GM23248 (cell line): ENCODE data around the gene MGAT5. TPM values are rescaled to one million over a fixed set of nuclear protein-coding genes. Genes with fewer than 3 reads are reported as not detected.
A peak's percentile ranks its signal among the peaks of the same experiment; 100 is the strongest.

Experiments used
- DNase-seq: peaks from one replicate; pipeline ENCODE4 v3.0.0-alpha.2; 2015
- H2AFZ ChIP-seq: fragments of 200-600 bp; sonication (generic); 2 replicates; pipeline ENCODE4 v1.6.1; 2016; ENCODE audit warnings: antibody characterized with exemption
- H3F3A ChIP-seq: fragments of 200-600 bp; sonication (generic); 2 replicates; pipeline ENCODE4 v1.6.1; 2016; ENCODE audit warnings: mild to moderate bottlenecking, antibody characterized with exemption, mixed run types; ENCODE audit not compliant: insufficient read depth
- H3K27ac ChIP-seq: fragments of 200-600 bp; sonication (generic); 2 replicates; pipeline ENCODE4 v1.5.1; 2016; ENCODE audit warnings: mild to moderate bottlenecking
- H3K27me3 ChIP-seq: fragments of 200-600 bp; sonication (generic); replicated peaks from 2 replicates; pipeline ENCODE4 v1.6.1; 2016; ENCODE audit warnings: mild to moderate bottlenecking; ENCODE audit not compliant: insufficient read depth
- H3K36me3 ChIP-seq: fragments of 200-600 bp; sonication (generic); 2 replicates; pipeline ENCODE4 v1.6.1; 2016; ENCODE audit warnings: low read depth, mild to moderate bottlenecking
- H3K4me1 ChIP-seq: fragments of 200-600 bp; sonication (generic); 2 replicates; pipeline ENCODE4 v1.6.1; 2016; ENCODE audit warnings: mild to moderate bottlenecking; ENCODE audit not compliant: insufficient read depth
- H3K4me2 ChIP-seq: fragments of 200-600 bp; sonication (generic); one replicate; pipeline ENCODE4 v1.6.1; 2016; ENCODE audit warnings: mild to moderate bottlenecking; ENCODE audit not compliant: unreplicated experiment
- H3K4me3 ChIP-seq: fragments of 200-600 bp; sonication (generic); 2 replicates; pipeline ENCODE4 v1.5.1; 2016; ENCODE audit warnings: mild to moderate bottlenecking
- H3K79me2 ChIP-seq: fragments of 200-600 bp; sonication (generic); 2 replicates; pipeline ENCODE4 v1.6.1; 2016; ENCODE audit warnings: mild to moderate bottlenecking; ENCODE audit not compliant: insufficient read depth
- H3K9ac ChIP-seq: fragments of 200-600 bp; sonication (generic); 2 replicates; pipeline ENCODE4 v1.6.1; 2016; ENCODE audit warnings: mild to moderate bottlenecking
- H3K9me2 ChIP-seq: fragments of 200-600 bp; sonication (generic); 2 replicates; pipeline ENCODE4 v1.6.1; 2016; ENCODE audit warnings: mixed run types, mild to moderate bottlenecking, moderate library complexity; ENCODE audit not compliant: insufficient read depth
- H3K9me3 ChIP-seq: fragments of 200-600 bp; sonication (generic); one replicate; pipeline ENCODE4 v1.6.1; 2017; ENCODE audit warnings: low read depth
- H4K20me1 ChIP-seq: fragments of 200-600 bp; sonication (generic); 2 replicates; pipeline ENCODE4 v1.6.0; 2016; ENCODE audit not compliant: insufficient read depth
- EZH2 ChIP-seq: fragments of 200-600 bp; sonication (generic); IDR thresholded peaks from 2 replicates; pipeline ENCODE4 v1.6.1; 2018; ENCODE audit warnings: antibody characterized with exemption, mild to moderate bottlenecking; ENCODE audit not compliant: insufficient read depth, poor library complexity, severe bottlenecking
- EZH2phosphoT487 ChIP-seq: fragments of 200-600 bp; sonication (generic); IDR thresholded peaks from 2 replicates; pipeline ENCODE4 v1.6.1; 2018; ENCODE audit warnings: antibody characterized with exemption, moderate library complexity, mild to moderate bottlenecking, low read depth; ENCODE audit not compliant: insufficient read depth
- WGBS, 2 experiments: methylation state at CpG; one replicate each; pipeline ENCODE4 v1.1.6; 2015 to 2017; ENCODE audit warnings: low lambda C conversion rate in 2 of 2, low coverage in 1 of 2; ENCODE audit errors: missing lambda C conversion rate in 2 of 2; 5-methylcytosine and 5-hydroxymethylcytosine counted together
- in situ Hi-C: fragments of 300-500 bp; cut with MboI; formaldehyde crosslinking; loops from 2 replicates; pipeline ENCODE4 v1.15.0; 2020
- polyA plus RNA-seq: library from polyadenylated mRNA; unstranded; fragments of >200 nt; fragmentation: Nextera tagmentation; extraction: Ambion mirVana; gene quantifications from 2 replicates; pipeline ENCODE4 v1.2.1, GENCODE V29; 2016
- total RNA-seq: library from RNA; depleted of rRNA; stranded (reverse); fragments of >200 nt; shearing (Covaris generic); gene quantifications from 2 replicates; pipeline ENCODE4 v1.2.3, GENCODE V29; 2014

The MGAT5 gene
- total and polyA plus RNA-seq, 2 experiments from 2014 or later = 1.8 to 15.9 TPM

- no peaks in the 10 kb centered on the region for H4K20me1 ChIP-seq
- H3K4me3 ChIP-seq = no peak overlapping the region
- no peaks in the 10 kb centered on the region for H3K79me2 ChIP-seq
- 79 to 80% methylated on average over 6 of the region's 6 CpGs for WGBS, 2 experiments
- DNase-seq = peak; percentile 22
- H3K9me3 ChIP-seq = no peaks in the 10 kb centered on the region
- no peak overlapping the region for H3K27ac ChIP-seq
- no peak overlapping the region for H3K9ac ChIP-seq
- H3K9me2 ChIP-seq = no peaks in the 10 kb centered on the region
- no peak for TF ChIP-seq EZH2
- no peak for TF ChIP-seq EZH2phosphoT487
- H3K36me3 ChIP-seq = no peaks in the 10 kb centered on the region
- no peaks in the 10 kb centered on the region for H3K27me3 ChIP-seq
- no peaks in the 10 kb centered on the region for H3F3A ChIP-seq
- in situ Hi-C loops = no loop called here
- 0 out of 2 replicates have a peak, but pooled peaks cover 3% of the 10 kb centered on the region for H3K4me1 ChIP-seq
- H2AFZ ChIP-seq = no peak overlapping the region
- H3K4me2 ChIP-seq = no peak overlapping the region
Measured at GRCh38 chr2:134276381-134277172, 22.7 kb downstream of the MGAT5 start.

GRCh38 chr2:134277223-134277622 lies 23.4 kb downstream of the MGAT5 start:
- TF ChIP-seq EZH2phosphoT487 (no peak), EZH2 (no peak)
- no peaks in the 10 kb centered on the region for H4K20me1 ChIP-seq
- no peaks in the 10 kb centered on the region for H3F3A ChIP-seq
- H3K4me2 ChIP-seq = no peak overlapping the region
- no peak overlapping the region for H3K4me3 ChIP-seq
- no peaks in the 10 kb centered on the region for H3K9me3 ChIP-seq
- H3K27ac ChIP-seq = no peak overlapping the region
- H3K79me2 ChIP-seq = no peaks in the 10 kb centered on the region
- H3K27me3 ChIP-seq = no peaks in the 10 kb centered on the region
- no peaks in the 10 kb centered on the region for H3K36me3 ChIP-seq
- in situ Hi-C loops = no loop called here
- no peak overlapping the region for H2AFZ ChIP-seq
- no peaks in the 10 kb centered on the region for H3K9me2 ChIP-seq
- DNase-seq = no peak
- WGBS, 2 experiments = 82 to 84% methylated on average over 4 of the region's 4 CpGs
- H3K4me1 ChIP-seq = 0 out of 2 replicates have a peak, but pooled peaks cover 3% of the 10 kb centered on the region
- no peak overlapping the region for H3K9ac ChIP-seq

DNA sequence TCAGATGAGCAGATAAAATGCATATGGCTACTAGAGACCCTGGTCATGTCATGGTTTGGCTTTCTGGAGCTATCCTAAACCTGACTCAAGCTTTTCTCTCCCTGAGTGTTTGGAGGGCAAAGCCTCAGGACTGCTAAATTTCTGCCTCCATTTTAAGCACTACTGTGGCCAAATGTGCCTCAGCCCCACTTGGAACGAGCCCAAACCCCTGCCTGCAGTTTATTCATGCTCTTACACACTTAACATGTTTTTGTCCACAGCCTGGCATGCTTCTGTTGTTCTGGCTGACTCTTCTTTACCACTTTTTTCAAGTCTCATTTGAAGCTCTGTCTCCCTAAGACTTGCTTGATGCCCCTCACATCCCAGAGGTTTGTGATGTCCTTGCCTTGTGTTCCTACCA lies 24.7 kb downstream of the MGAT5 start:
- no peak for DNase-seq
- Histone ChIP-seq H3K9me2 (no peaks in the 10 kb centered on the region), H3K9me3 (no peaks in the 10 kb centered on the region), H3K4me2 (no peak overlapping the region), H3K9ac (no peak overlapping the region), H3K4me1 (0 out of 2 replicates have a peak, but pooled peaks cover 3% of the 10 kb centered on the region), H3K4me3 (no peak overlapping the region), H3K27ac (no peak overlapping the region), H2AFZ (no peak overlapping the region), H3K36me3 (no peaks in the 10 kb centered on the region), H3F3A (no peaks in the 10 kb centered on the region), H3K79me2 (no peaks in the 10 kb centered on the region), H3K27me3 (no peaks in the 10 kb centered on the region), H4K20me1 (no peaks in the 10 kb centered on the region)
- WGBS, 2 experiments = 6 to 21% methylated on average over 1 of the region's 1 CpG
- TF ChIP-seq EZH2phosphoT487 (no peak), EZH2 (no peak)
- in situ Hi-C loops = no loop called here

GRCh38 chr2:134279417-134279816 lies 25.5 kb downstream of the MGAT5 start:
- H3K4me2 ChIP-seq = no peak overlapping the region
- 92 to 94% methylated on average over 3 of the region's 3 CpGs for WGBS, 2 experiments
- TF ChIP-seq EZH2 = no peak

More at GRCh38 chr2:134279417-134279816, 25.5 kb downstream of the MGAT5 start:
- H3K9me3 ChIP-seq = no peaks in the 10 kb centered on the region
- DNase-seq = no peak
- H3K9ac ChIP-seq = no peak overlapping the region
- H3F3A ChIP-seq = no peaks in the 10 kb centered on the region
- no peaks in the 10 kb centered on the region for H3K9me2 ChIP-seq
- no peak overlapping the region for H3K4me3 ChIP-seq
- no peaks in the 10 kb centered on the region for H3K27me3 ChIP-seq
- no peaks in the 10 kb centered on the region for H4K20me1 ChIP-seq
- H3K79me2 ChIP-seq = no peaks in the 10 kb centered on the region
- in situ Hi-C loops = no loop called here
- no peak overlapping the region for H2AFZ ChIP-seq
- H3K36me3 ChIP-seq = no peaks in the 10 kb centered on the region
- no peak overlapping the region for H3K27ac ChIP-seq
- 0 out of 2 replicates have a peak, but pooled peaks cover 3% of the 10 kb centered on the region for H3K4me1 ChIP-seq
